ENCODE results near the gene VWF. TPM values are rescaled to one million over a fixed set of nuclear protein-coding genes. Genes with fewer than 3 reads are reported as not detected.
A peak's percentile ranks its signal among the peaks of the same experiment; 100 is the strongest.

VWF gene
- total RNA-seq, 1 experiment from 2014 or later, result not detected

GRCh38 chr12:6116471-6117021 is 7.9 kb downstream of the VWF start:
- ChIA-PET POLR2A (ENCODE audit: unreplicated experiment) (no interaction called here), CTCF (no interaction called here)
- no peaks in the 10 kb centered on the region for H3K79me2 ChIP-seq (ENCODE audit: low read length)
- no peaks in the 10 kb centered on the region for H3K9me2 ChIP-seq (replicated peaks; ENCODE audit: low read length)
- intact Hi-C loops (cut with micrococcal nuclease), result no loop called here
- no peak overlapping the region for H3K4me2 ChIP-seq (ENCODE audit: low read length)
- no peaks in the 10 kb centered on the region for H3F3A ChIP-seq (ENCODE audit: low read length, unreplicated experiment)
- H4K20me1 ChIP-seq (ENCODE audit: low read length), result no peaks in the 10 kb centered on the region
- no peak overlapping the region for H3K4me3 ChIP-seq (ENCODE audit: low read length)
- H3K4me1 ChIP-seq (ENCODE audit: insufficient read depth, low read length), result peaks cover 20% of the 10 kb centered on the region
- no peaks in the 10 kb centered on the region for H3K27me3 ChIP-seq (ENCODE audit: low read length)
- peak overlapping the region; percentile 20; the same call in 1 of the 2 replicates for H2AFZ ChIP-seq (ENCODE audit: low read length)
- H3K27ac ChIP-seq (ENCODE audit: low read length), result peak overlapping the region; percentile 26
- H3K9ac ChIP-seq (ENCODE audit: low read length), result no peak overlapping the region
- peak; percentile 44 for DNase-seq
- peak; percentile 48 for ATAC-seq
- TF ChIP-seq EZH2 (IDR thresholded peaks at IDR 0.05; ENCODE audit: low read length, unreplicated experiment) (no peak), EZH2phosphoT487 (IDR thresholded peaks at IDR 0.05; ENCODE audit: borderline replicate concordance, low read length) (no peak)
- TF ChIP-seq, protein P1, sequence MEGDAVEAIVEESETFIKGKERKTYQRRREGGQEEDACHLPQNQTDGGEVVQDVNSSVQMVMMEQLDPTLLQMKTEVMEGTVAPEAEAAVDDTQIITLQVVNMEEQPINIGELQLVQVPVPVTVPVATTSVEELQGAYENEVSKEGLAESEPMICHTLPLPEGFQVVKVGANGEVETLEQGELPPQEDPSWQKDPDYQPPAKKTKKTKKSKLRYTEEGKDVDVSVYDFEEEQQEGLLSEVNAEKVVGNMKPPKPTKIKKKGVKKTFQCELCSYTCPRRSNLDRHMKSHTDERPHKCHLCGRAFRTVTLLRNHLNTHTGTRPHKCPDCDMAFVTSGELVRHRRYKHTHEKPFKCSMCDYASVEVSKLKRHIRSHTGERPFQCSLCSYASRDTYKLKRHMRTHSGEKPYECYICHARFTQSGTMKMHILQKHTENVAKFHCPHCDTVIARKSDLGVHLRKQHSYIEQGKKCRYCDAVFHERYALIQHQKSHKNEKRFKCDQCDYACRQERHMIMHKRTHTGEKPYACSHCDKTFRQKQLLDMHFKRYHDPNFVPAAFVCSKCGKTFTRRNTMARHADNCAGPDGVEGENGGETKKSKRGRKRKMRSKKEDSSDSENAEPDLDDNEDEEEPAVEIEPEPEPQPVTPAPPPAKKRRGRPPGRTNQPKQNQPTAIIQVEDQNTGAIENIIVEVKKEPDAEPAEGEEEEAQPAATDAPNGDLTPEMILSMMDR (conservative IDR thresholded peaks at IDR 0.05; ENCODE audit: low read depth, low read length), result no peak
- H3K9me3 ChIP-seq (ENCODE audit: low read length), result no peaks in the 10 kb centered on the region
- H3K36me3 ChIP-seq (ENCODE audit: low read depth, low read length), result no peaks in the 10 kb centered on the region
- no TSS peak for BruUV-seq (replicated peaks)

- H3K36me3 ChIP-seq (ENCODE audit: low read depth, low read length), result no peaks in the 10 kb centered on the region
- no peaks in the 10 kb centered on the region for H3K9me3 ChIP-seq (ENCODE audit: low read length)
- peaks cover 20% of the 10 kb centered on the region for H3K4me1 ChIP-seq (ENCODE audit: insufficient read depth, low read length)
- BruUV-seq (replicated peaks), result no TSS peak
- ChIA-PET POLR2A (ENCODE audit: unreplicated experiment) (no interaction called here), CTCF (no interaction called here)
- H3K9ac ChIP-seq (ENCODE audit: low read length), result no peak overlapping the region
- H3K79me2 ChIP-seq (ENCODE audit: low read length), result no peaks in the 10 kb centered on the region
- no peaks in the 10 kb centered on the region for H3F3A ChIP-seq (ENCODE audit: low read length, unreplicated experiment)
- H3K27ac ChIP-seq (ENCODE audit: low read length), result peak overlapping the region; percentile 45
- no peaks in the 10 kb centered on the region for H4K20me1 ChIP-seq (ENCODE audit: low read length)
- intact Hi-C loops (cut with micrococcal nuclease), result no loop called here
- H3K9me2 ChIP-seq (replicated peaks; ENCODE audit: low read length), result no peaks in the 10 kb centered on the region
- ATAC-seq, result peak; percentile 46
- H3K4me3 ChIP-seq (ENCODE audit: low read length), result no peak overlapping the region
- H2AFZ ChIP-seq (ENCODE audit: low read length), result peak overlapping the region; percentile 25; the same call in 1 of the 2 replicates
- no peak overlapping the region for H3K4me2 ChIP-seq (ENCODE audit: low read length)
- no peaks in the 10 kb centered on the region for H3K27me3 ChIP-seq (ENCODE audit: low read length)
- DNase-seq, result peak; percentile 4
- TF ChIP-seq EZH2phosphoT487 (IDR thresholded peaks at IDR 0.05; ENCODE audit: borderline replicate concordance, low read length) (no peak), EZH2 (IDR thresholded peaks at IDR 0.05; ENCODE audit: low read length, unreplicated experiment) (no peak)
- TF ChIP-seq, protein P1 (conservative IDR thresholded peaks at IDR 0.05; ENCODE audit: low read depth, low read length), result no peak
Observed at GRCh38 chr12:6115389-6115788, 9.1 kb downstream of the VWF start.

- intact Hi-C loops (cut with micrococcal nuclease), result no loop called here
- H3F3A ChIP-seq (ENCODE audit: low read length, unreplicated experiment), result no peaks in the 10 kb centered on the region
- H3K9ac ChIP-seq (ENCODE audit: low read length), result no peak overlapping the region
- no peaks in the 10 kb centered on the region for H3K79me2 ChIP-seq (ENCODE audit: low read length)
- H3K4me3 ChIP-seq (ENCODE audit: low read length), result no peak overlapping the region
- no peak overlapping the region for H3K4me2 ChIP-seq (ENCODE audit: low read length)
- H3K27ac ChIP-seq (ENCODE audit: low read length), result no peak overlapping the region
- no TSS peak for BruUV-seq (replicated peaks)
- no peak for DNase-seq
- no peak overlapping the region for H2AFZ ChIP-seq (ENCODE audit: low read length)
- no peaks in the 10 kb centered on the region for H3K9me3 ChIP-seq (ENCODE audit: low read length)
- no peaks in the 10 kb centered on the region for H4K20me1 ChIP-seq (ENCODE audit: low read length)
- CTCF ChIA-PET, result no interaction called here
- no peak for ATAC-seq
- POLR2A ChIA-PET (ENCODE audit: unreplicated experiment), result no interaction called here
- H3K36me3 ChIP-seq (ENCODE audit: low read depth, low read length), result no peaks in the 10 kb centered on the region
- no peaks in the 10 kb centered on the region for H3K27me3 ChIP-seq (ENCODE audit: low read length)
- peaks cover 20% of the 10 kb centered on the region for H3K4me1 ChIP-seq (ENCODE audit: insufficient read depth, low read length)
- no peaks in the 10 kb centered on the region for H3K9me2 ChIP-seq (replicated peaks; ENCODE audit: low read length)
- TF ChIP-seq, protein P1 (conservative IDR thresholded peaks at IDR 0.05; ENCODE audit: low read depth, low read length), result no peak
- TF ChIP-seq EZH2phosphoT487 (IDR thresholded peaks at IDR 0.05; ENCODE audit: borderline replicate concordance, low read length) (no peak), EZH2 (IDR thresholded peaks at IDR 0.05; ENCODE audit: low read length, unreplicated experiment) (no peak)
Observed at GRCh38 chr12:6114476-6114870, 10.0 kb downstream of the VWF start.

Data from PC-3 (cell line).